ENCODE results near the gene NLRX1. TPM values are rescaled to one million over a fixed set of nuclear protein-coding genes. Genes with fewer than 3 reads are reported as not detected.
"Not testable (repeated sequence)": the region's sequence is repeated elsewhere in the genome, so short reads cannot be mapped to it uniquely, and the experiment has no call there.

The NLRX1 gene
- total and polyA plus RNA-seq, 2 donors (not counting 3 experiments of a cell fraction or from before 2014, with no cell fraction given): 15.1 to 15.5 TPM

GRCh38 chr11:119223856-119224255 is 55.3 kb downstream of the NLRX1 start:
- DNase-seq (ENCODE audit: low read depth, low spot score) (no peak), FAIRE-seq (no peak)
- no peak overlapping the region for H3K27ac ChIP-seq (ENCODE audit: insufficient read depth, low read depth, low read length)
- H3K27me3 ChIP-seq (ENCODE audit: control insufficient read depth in 2 of 2, insufficient read depth in 2 of 2, low read length in 2 of 2): no peaks in the 10 kb centered on the region
- no peak overlapping the region for H2AFZ ChIP-seq (ENCODE audit: low read depth, low read length)
- H3K4me3 ChIP-seq (replicated peaks in 1 of 3; ENCODE audit: insufficient read depth in 1 of 3, low read depth in 1 of 3, low read length in 3 of 3): no peak overlapping the region
- no peak overlapping the region for H3K9ac ChIP-seq (replicated peaks; ENCODE audit: extremely low read depth, insufficient read depth, low read length)
- H3K9me3 ChIP-seq (replicated peaks; ENCODE audit: control insufficient read depth, insufficient read depth, low read length): no peaks in the 10 kb centered on the region
- no peaks in the 10 kb centered on the region for H3K36me3 ChIP-seq (ENCODE audit: control insufficient read depth in 2 of 2, extremely low read depth in 1 of 2, insufficient read depth in 2 of 2, low read length in 2 of 2)
- no peaks in the 10 kb centered on the region for H3K9me1 ChIP-seq (replicated peaks; ENCODE audit: control insufficient read depth, extremely low read depth, insufficient read depth, low read length)
- BruUV-seq (replicated peaks): no TSS peak
- POLR2A ChIA-PET: no interaction called here
- peaks cover 69% of the 10 kb centered on the region for H3K79me2 ChIP-seq (ENCODE audit: control insufficient read depth, insufficient read depth, low read length)
- intact Hi-C loops (cut with micrococcal nuclease): no loop called here
- no peak for TF ChIP-seq FOS (IDR thresholded peaks at IDR 0.05; ENCODE audit: borderline replicate concordance, insufficient read depth, low read length)
- no peak for TF ChIP-seq CTCF (IDR thresholded peaks at IDR 0.05; ENCODE audit: extremely low read depth in 1 of 2, insufficient read depth in 1 of 2, low read depth in 1 of 2, low read length in 2 of 2)
- TF ChIP-seq GATA2 (IDR thresholded peaks at IDR 0.05; ENCODE audit: insufficient read depth, insufficient read length, low read depth, low read length): no peak
- H4K20me1 ChIP-seq (replicated peaks; ENCODE audit: control insufficient read depth, extremely low read depth, insufficient read depth, low read length): no peaks in the 10 kb centered on the region
- peaks cover 2% of the 10 kb centered on the region for H3K4me1 ChIP-seq (ENCODE audit: control insufficient read depth, extremely low read depth, insufficient read depth, low read length)
- H3K4me2 ChIP-seq (ENCODE audit: insufficient read depth, low read length): no peak overlapping the region
- dilution Hi-C loops (cut with MboI; ENCODE audit: extremely low pct_ligation_motif_present, low sequenced_read_pairs): no loop called here
- CTCF ChIA-PET: no interaction called here

GRCh38 chr11:119228535-119229287 is 60.2 kb downstream of the NLRX1 start:
- H3K27me3 ChIP-seq (ENCODE audit: control insufficient read depth in 2 of 2, insufficient read depth in 2 of 2, low read length in 2 of 2); dilution Hi-C loops (cut with MboI; ENCODE audit: extremely low pct_ligation_motif_present, low sequenced_read_pairs); POLR2A ChIA-PET; H2AFZ ChIP-seq (ENCODE audit: low read depth, low read length); H3K9me3 ChIP-seq (replicated peaks; ENCODE audit: control insufficient read depth, insufficient read depth, low read length); FAIRE-seq; H3K9me1 ChIP-seq (replicated peaks; ENCODE audit: control insufficient read depth, extremely low read depth, insufficient read depth, low read length); H3K36me3 ChIP-seq (ENCODE audit: control insufficient read depth in 2 of 2, extremely low read depth in 1 of 2, insufficient read depth in 2 of 2, low read length in 2 of 2); BruUV-seq (replicated peaks); H3K9ac ChIP-seq (replicated peaks; ENCODE audit: extremely low read depth, insufficient read depth, low read length); H4K20me1 ChIP-seq (replicated peaks; ENCODE audit: control insufficient read depth, extremely low read depth, insufficient read depth, low read length); H3K4me3 ChIP-seq (replicated peaks in 1 of 3; ENCODE audit: insufficient read depth in 1 of 3, low read depth in 1 of 3, low read length in 3 of 3); H3K27ac ChIP-seq (ENCODE audit: insufficient read depth, low read depth, low read length): not testable (repeated sequence)
- CTCF ChIA-PET: interaction anchor here (0.7 to 1.7 kb wide), 3 partner anchors 23 to 161 kb away, joined by 3 to 5 read pairs (median 4); partner anchors contain the start of genes CBL and VPS11
- intact Hi-C loops (cut with micrococcal nuclease): loop anchor here (1.0 to 5.0 kb wide), 2 partner anchors 21 to 34 kb away; no protein-coding TSS in a partner anchor
- H3K4me2 ChIP-seq (ENCODE audit: insufficient read depth, low read length): peak overlapping the region; percentile 2
- peaks cover 62% of the 10 kb centered on the region for H3K79me2 ChIP-seq (ENCODE audit: control insufficient read depth, insufficient read depth, low read length)
- TF ChIP-seq GATA2 (IDR thresholded peaks at IDR 0.05; ENCODE audit: insufficient read depth, insufficient read length, low read depth, low read length): peak; percentile 30
- H3K4me1 ChIP-seq (ENCODE audit: control insufficient read depth, extremely low read depth, insufficient read depth, low read length): peaks cover 17% of the 10 kb centered on the region
- DNase-seq (ENCODE audit: low read depth, low spot score): peak; percentile 18
